Aorta (tissue), 5 donors: ENCODE data around the gene CFAP210. TPM values are rescaled to one million over a fixed set of nuclear protein-coding genes. Genes with fewer than 3 reads are reported as not detected.

Experiments
- ATAC-seq: fragments of 200-7000 bp; cut with Tn5 transposase; one replicate; pipeline ENCODE4 v1.9.1; 2022; ENCODE audit warnings: moderate library complexity; ENCODE audit not compliant: low FRiP score
- DNase-seq, 2 donors: peaks; one replicate each; pipeline ENCODE4 v3.0.0-alpha.2; 2020
- H3K27ac ChIP-seq, 2 donors: one replicate each; pipeline ENCODE4 v1.5.1; 2013; ENCODE audit warnings: low read length in 2 of 2, mild to moderate bottlenecking in 2 of 2, moderate library complexity in 2 of 2, control low read depth in 1 of 2, inconsistent platforms in 1 of 2, low read depth in 1 of 2
- H3K27me3 ChIP-seq, 2 donors: one replicate each; pipeline ENCODE4 v1.6.1; 2013; ENCODE audit warnings: control low read depth in 1 of 2, low read length in 1 of 2, mild to moderate bottlenecking in 1 of 2, moderate library complexity in 1 of 2; ENCODE audit not compliant: insufficient read depth in 2 of 2, control insufficient read depth in 1 of 2
- H3K36me3 ChIP-seq, 2 donors: one replicate each; pipeline ENCODE4 v1.6.1; 2013; ENCODE audit warnings: control low read depth in 1 of 2, low read length in 1 of 2, mild to moderate bottlenecking in 1 of 2; ENCODE audit not compliant: insufficient read depth in 2 of 2, control insufficient read depth in 1 of 2
- H3K4me1 ChIP-seq, 2 donors: one replicate each; pipeline ENCODE4 v1.6.1; 2013; ENCODE audit warnings: low read length in 2 of 2, control low read depth in 1 of 2, mild to moderate bottlenecking in 1 of 2, moderate library complexity in 1 of 2; ENCODE audit not compliant: insufficient read depth in 2 of 2, control insufficient read depth in 1 of 2
- H3K4me3 ChIP-seq, 2 donors: one replicate each; pipeline ENCODE4 v1.5.1; 2013; ENCODE audit warnings: low read length in 2 of 2, control low read depth in 1 of 2, mild to moderate bottlenecking in 1 of 2
- H3K9me3 ChIP-seq: one replicate; pipeline ENCODE4 v1.6.1; 2013; ENCODE audit warnings: mild to moderate bottlenecking, low read length; ENCODE audit not compliant: control insufficient read depth
- WGBS, 2 donors: extraction: QIAGEN DNeasy Blood & Tissue Kit; methylation state at CpG; one replicate each; pipeline ENCODE4 v1.1.7; 2013; 5-methylcytosine and 5-hydroxymethylcytosine counted together
- intact Hi-C, 2 donors: fragments of 100-400 bp; cut with DNase I; formaldehyde crosslinking; loops; one replicate each; pipeline versions ENCODE4 v1.14.2 to v1.15.0; 2022
- long read RNA-seq, 2 donors: library from polyadenylated mRNA; unstranded; transcript quantifications; one replicate each; pipeline ENCODE4 v2.0.0, GENCODE V29; 2020 to 2021
- polyA plus RNA-seq, 2 donors: library from polyadenylated mRNA; stranded (reverse); fragments of 200-250 nt; gene quantifications; one replicate each; pipeline ENCODE4 v1.2.3, GENCODE V29; 2013
- total RNA-seq, 2 donors: library from RNA; stranded (reverse); fragmentation: NEBNext Ultra II Directional; extraction: Animal tissue kit (Norgen Biotek cat#: 25700); gene quantifications; one replicate each; pipeline ENCODE4 v1.2.1, GENCODE V29; 2021
- donor health status: healthy with polysubstance abuse.
- donor health status: Bipolar disorder and iron deficiency.
- donor health status: DM: no; HTN: no; CAD: no.
- donor health status: DM: no; HTN: no; CAD: no.
- donor health status: DM: yes; HTN: yes; CAD: no.

Gene CFAP210, protein sequence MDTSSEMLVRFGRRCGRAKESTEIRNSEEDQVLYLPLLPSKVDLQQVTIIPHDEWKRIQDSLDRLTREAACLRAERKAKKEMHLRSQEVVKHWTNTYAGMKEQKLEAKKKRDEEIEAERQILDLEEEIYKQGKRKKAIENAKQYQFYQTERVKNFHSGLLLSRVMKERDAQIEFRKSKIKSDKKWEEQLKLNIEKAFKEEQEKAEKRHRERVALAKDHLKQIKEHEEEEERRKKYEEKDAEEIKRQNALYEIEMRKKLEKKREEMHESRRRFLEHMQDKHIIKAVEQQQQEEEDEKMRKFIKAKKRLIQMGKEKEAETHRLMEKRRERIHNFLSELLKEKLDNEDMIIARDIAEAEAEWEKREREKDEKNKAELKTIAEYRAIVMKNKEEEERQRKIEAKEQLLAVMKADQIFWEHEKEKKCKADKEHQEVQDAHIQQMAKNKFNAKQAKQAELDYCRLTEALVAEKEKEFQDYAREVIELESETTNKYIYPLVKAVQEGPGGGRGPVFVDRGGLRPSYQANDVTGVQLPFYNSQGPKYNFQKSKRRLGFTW
- total RNA-seq (under 1 TPM in 1 of 2 donors, not detected in 1; 0.58 TPM), polyA plus RNA-seq (under 1 TPM in 1 of 2 donors, not detected in 1; 0.05 TPM)
- long read RNA-seq, donor 1, partial matches to known transcripts = 0 of 2 reads
- long read RNA-seq, donor 1, other reads (novel, unspliced or antisense) = 2 of 2 reads
- long read RNA-seq, donor 2, partial matches to known transcripts = 0 of 1 reads
- long read RNA-seq, donor 2, other reads (novel, unspliced or antisense) = 1 of 1 reads

- peak; percentile 100 for ATAC-seq
- Histone ChIP-seq H3K4me1 (peaks cover 0 to 3% of the 10 kb centered on the region in 2 donors), H3K36me3 (no peaks in the 10 kb centered on the region), H3K27ac (peak within 1 kb of the TSS in 1 of 2 donors; percentile 64), H3K27me3 (no peaks in the 10 kb centered on the region), H3K4me3 (peak within 1 kb of the TSS; percentile 45 to 91), H3K9me3 (peaks cover 1% of the 10 kb centered on the region)
- WGBS, 2 donors = 1% methylated on average over 58 to 63 of the region's 63 CpGs
- intact Hi-C loops = no loop called here
- peak; percentile 100 for DNase-seq
Observed at GRCh38 chr2:169694113-169694893, at the start of gene CFAP210, which contains the start of gene PHOSPHO2. Gene CFAP210 (minus strand): TSS chr2:169694405. CDS start chr2:169694327, 78 bp downstream. Gene PHOSPHO2 (plus strand): TSS chr2:169694469. CDS start chr2:169700972, 6,503 bp downstream.

- WGBS, 2 donors = 77 to 80% methylated on average over 4 of the region's 4 CpGs
- Histone ChIP-seq H3K27ac (no peak overlapping the region), H3K9me3 (no peaks in the 10 kb centered on the region), H3K36me3 (no peaks in the 10 kb centered on the region), H3K27me3 (no peaks in the 10 kb centered on the region), H3K4me1 (no peaks in the 10 kb centered on the region), H3K4me3 (no peak overlapping the region)
- no peak for ATAC-seq
- DNase-seq = no peak
- intact Hi-C loops = no loop called here
Observed at GRCh38 chr2:169743549-169743948, 49.3 kb upstream of the CFAP210 start.

DNA sequence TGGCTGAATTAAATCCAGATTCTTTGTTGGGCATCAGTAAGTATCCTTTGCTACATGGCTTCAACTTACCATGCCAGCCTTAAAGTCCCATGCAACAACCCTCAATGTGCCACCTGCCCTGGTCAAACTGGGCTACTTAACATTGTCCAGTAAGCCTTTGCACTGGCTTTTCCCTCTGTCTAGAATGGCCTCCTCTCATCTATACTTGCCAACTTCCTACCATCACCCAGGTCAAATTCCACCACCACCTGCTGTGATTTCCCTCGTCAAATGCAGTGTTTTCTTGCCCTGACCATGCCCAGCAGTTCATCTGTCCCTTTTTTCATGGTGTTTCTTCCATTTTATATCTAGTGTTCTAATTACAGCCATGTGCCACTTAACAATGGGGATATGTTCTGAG is 45.1 kb upstream of the CFAP210 start:
- no peak overlapping the region for H3K27ac ChIP-seq
- 89 to 96% methylated on average over 1 of the region's 1 CpG for WGBS, 2 donors
- DNase-seq (no peak), ATAC-seq (no peak)
- H3K9me3 ChIP-seq = no peaks in the 10 kb centered on the region
- no peaks in the 10 kb centered on the region for H3K36me3 ChIP-seq
- no peaks in the 10 kb centered on the region for H3K27me3 ChIP-seq
- intact Hi-C loops = no loop called here
- no peaks in the 10 kb centered on the region for H3K4me1 ChIP-seq
- no peak overlapping the region for H3K4me3 ChIP-seq

GRCh38 chr2:169738566-169739229 is 44.5 kb upstream of the CFAP210 start:
- DNase-seq (no peak), ATAC-seq (no peak)
- H3K36me3 ChIP-seq = no peaks in the 10 kb centered on the region
- no peaks in the 10 kb centered on the region for H3K9me3 ChIP-seq
- intact Hi-C loops = no loop called here
- no peaks in the 10 kb centered on the region for H3K4me1 ChIP-seq
- 51 to 53% methylated on average over 3 to 5 of the region's 5 CpGs for WGBS, 2 donors
- no peak overlapping the region for H3K4me3 ChIP-seq
- H3K27ac ChIP-seq = no peak overlapping the region
- H3K27me3 ChIP-seq = no peaks in the 10 kb centered on the region

GRCh38 chr2:169736902-169737301 is 42.7 kb upstream of the CFAP210 start:
- 93 to 94% methylated on average over 5 of the region's 5 CpGs for WGBS, 2 donors
- no peaks in the 10 kb centered on the region for H3K9me3 ChIP-seq
- no peak overlapping the region for H3K4me3 ChIP-seq
- no peak overlapping the region for H3K27ac ChIP-seq
- ATAC-seq (no peak), DNase-seq (no peak)
- no peaks in the 10 kb centered on the region for H3K27me3 ChIP-seq
- intact Hi-C loops = no loop called here
- no peaks in the 10 kb centered on the region for H3K4me1 ChIP-seq
- no peaks in the 10 kb centered on the region for H3K36me3 ChIP-seq

DNA sequence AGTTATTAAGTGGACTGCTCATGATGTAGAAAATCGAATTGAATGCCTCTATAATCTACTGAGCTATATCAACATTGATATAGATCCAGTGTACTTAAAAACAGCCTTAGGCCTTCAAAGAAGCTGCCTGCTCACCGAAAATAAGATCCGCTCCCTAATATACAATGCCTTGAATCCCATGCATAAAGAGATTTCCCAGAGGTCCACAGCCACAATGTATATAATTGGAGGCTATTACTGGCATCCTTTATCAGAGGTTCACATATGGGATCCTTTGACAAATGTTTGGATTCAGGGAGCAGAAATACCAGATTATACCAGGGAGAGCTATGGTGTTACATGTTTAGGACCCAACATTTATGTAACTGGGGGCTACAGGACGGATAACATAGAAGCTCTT is 41.4 kb upstream of the CFAP210 start:
- Histone ChIP-seq H3K4me3 (peak overlapping the region in 1 of 2 donors; percentile 16), H3K36me3 (no peaks in the 10 kb centered on the region), H3K4me1 (no peaks in the 10 kb centered on the region), H3K9me3 (no peaks in the 10 kb centered on the region), H3K27ac (no peak overlapping the region), H3K27me3 (no peaks in the 10 kb centered on the region)
- ATAC-seq = no peak
- intact Hi-C loops = no loop called here
- 96% methylated on average over 4 of the region's 4 CpGs for WGBS, 2 donors
- DNase-seq = no peak

DNA sequence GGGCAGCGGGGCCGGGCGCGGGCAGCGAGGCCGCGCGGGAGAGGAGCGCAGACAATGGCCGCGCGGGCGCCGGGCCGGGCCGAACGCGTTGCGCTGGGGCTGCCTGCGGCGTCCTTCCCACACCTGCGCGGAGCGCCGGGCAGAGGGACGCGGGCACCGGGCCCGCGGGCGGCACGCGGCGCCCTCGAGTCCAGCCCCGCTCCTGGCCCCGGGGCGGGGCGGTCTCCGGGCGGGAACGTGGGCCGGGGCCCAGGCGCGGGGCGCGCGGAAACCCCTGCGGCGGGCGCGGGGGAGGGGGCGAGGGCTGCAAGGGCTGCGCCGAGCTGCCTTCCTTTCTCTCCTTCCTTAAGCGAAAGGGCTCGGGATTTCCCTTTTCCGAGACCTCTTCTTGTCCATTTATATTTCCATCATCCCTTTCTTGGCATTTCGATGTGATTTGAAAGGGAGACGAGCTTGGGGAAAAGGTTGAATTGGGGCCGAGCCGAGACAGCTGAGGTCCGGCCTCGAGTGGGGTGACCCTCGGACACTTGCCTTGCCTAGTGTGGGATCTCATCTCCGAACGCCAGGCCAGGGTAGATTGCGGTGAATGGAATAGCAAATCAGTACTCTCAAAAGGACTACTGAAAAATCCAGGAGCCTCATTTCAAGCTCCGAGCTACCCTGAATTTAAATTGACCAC is 40.1 kb upstream of the CFAP210 start:
- Histone ChIP-seq H3K4me3 (peak overlapping the region; percentile 90 to 99), H3K4me1 (no peaks in the 10 kb centered on the region), H3K9me3 (no peaks in the 10 kb centered on the region), H3K27ac (no peak overlapping the region), H3K36me3 (no peaks in the 10 kb centered on the region), H3K27me3 (no peaks in the 10 kb centered on the region)
- intact Hi-C loops = no loop called here
- ATAC-seq (peak; percentile 20), DNase-seq (no peak)
- WGBS, 2 donors = 1 to 2% methylated on average over 30 to 69 of the region's 69 CpGs
